ENCODE data around the gene COA1. TPM values are rescaled to one million over a fixed set of nuclear protein-coding genes. Genes with fewer than 3 reads are reported as not detected.
A peak's percentile ranks its signal among the peaks of the same experiment; 100 is the strongest.

Gene COA1
- total RNA-seq, 1 experiment from 2014 or later = 151 TPM

DNA sequence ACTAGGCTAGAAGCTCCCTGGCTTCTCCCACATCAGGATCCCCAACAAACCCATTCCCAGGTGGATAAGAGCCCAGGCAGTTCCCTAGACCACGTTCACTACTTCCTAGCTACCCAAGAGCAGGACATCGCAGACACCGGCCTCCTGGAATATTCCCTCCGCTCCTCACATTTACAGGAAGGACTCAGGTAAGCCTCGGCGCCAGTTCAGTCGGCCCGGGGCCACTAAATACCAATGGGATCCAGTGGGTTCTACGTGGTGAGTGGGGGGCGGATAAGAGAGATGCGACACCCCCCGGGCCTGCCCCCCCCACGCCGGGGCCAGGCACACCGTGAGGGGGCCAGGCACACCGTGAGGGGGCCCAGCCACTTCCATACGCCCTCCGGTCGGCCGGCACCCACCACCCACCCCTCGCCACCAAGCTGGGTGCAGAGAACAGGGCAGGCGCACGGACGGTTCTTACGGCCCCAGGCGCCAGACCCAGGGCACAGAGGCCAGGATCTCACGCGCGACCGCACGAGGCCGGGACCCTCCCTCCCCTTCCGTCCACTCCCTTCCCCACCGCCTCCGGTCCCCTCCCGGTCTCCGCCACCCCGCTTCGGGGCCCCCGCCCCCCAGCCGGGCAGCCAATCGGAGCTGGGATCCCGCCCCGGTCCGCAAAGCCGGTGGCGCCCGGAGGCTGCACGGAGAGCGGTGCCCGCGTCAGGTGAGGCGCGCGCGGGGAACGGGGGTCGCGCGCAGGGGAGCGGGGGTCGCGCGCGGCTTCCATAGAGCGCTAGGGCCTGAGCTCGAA, 28.9 kb upstream of the COA1 start, which contains the start of gene BLVRA:
Gene BLVRA, plus strand, starts transcription at position 652 of the 793 bp plus-strand sequence. CDS start 12,479 bp downstream, outside the sequence.
- Histone ChIP-seq H3K4me3 (peak within 1 kb of the TSS; percentile 85), H3K27ac (no peak within 1 kb of the TSS), H3K36me3 (ENCODE audit: low read depth) (no peaks in the 10 kb centered on the region), H3K4me2 (peak within 1 kb of the TSS; percentile 93), H3K79me2 (ENCODE audit: low read depth) (peaks cover 27% of the 10 kb centered on the region), H3K4me1 (replicated peaks; ENCODE audit: insufficient read depth) (peaks cover 78% of the 10 kb centered on the region), H3K9me2 (ENCODE audit: insufficient read depth) (no peaks in the 10 kb centered on the region), H4K20me1 (ENCODE audit: insufficient read depth) (no peaks in the 10 kb centered on the region), H3K9me3 (ENCODE audit: insufficient read depth, low read depth) (no peaks in the 10 kb centered on the region), H3F3A (ENCODE audit: insufficient read depth, low read depth) (peaks cover 54% of the 10 kb centered on the region), H2AFZ (peak within 1 kb of the TSS; percentile 92), H3K27me3 (ENCODE audit: insufficient read depth, low read depth) (no peaks in the 10 kb centered on the region)
- intact Hi-C loops (cut with micrococcal nuclease; ENCODE audit: unreplicated experiment) = loop anchor here (2.0 kb wide), 1 partner anchor 21 kb away; no protein-coding TSS in a partner anchor
- peak; percentile 28 to 69 for DNase-seq
- TF ChIP-seq EZH2 (IDR thresholded peaks at IDR 0.05; ENCODE audit: low read depth) = no peak
- TF ChIP-seq, protein P1, sequence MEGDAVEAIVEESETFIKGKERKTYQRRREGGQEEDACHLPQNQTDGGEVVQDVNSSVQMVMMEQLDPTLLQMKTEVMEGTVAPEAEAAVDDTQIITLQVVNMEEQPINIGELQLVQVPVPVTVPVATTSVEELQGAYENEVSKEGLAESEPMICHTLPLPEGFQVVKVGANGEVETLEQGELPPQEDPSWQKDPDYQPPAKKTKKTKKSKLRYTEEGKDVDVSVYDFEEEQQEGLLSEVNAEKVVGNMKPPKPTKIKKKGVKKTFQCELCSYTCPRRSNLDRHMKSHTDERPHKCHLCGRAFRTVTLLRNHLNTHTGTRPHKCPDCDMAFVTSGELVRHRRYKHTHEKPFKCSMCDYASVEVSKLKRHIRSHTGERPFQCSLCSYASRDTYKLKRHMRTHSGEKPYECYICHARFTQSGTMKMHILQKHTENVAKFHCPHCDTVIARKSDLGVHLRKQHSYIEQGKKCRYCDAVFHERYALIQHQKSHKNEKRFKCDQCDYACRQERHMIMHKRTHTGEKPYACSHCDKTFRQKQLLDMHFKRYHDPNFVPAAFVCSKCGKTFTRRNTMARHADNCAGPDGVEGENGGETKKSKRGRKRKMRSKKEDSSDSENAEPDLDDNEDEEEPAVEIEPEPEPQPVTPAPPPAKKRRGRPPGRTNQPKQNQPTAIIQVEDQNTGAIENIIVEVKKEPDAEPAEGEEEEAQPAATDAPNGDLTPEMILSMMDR (conservative IDR thresholded peaks at IDR 0.05) = no peak
- CTCF ChIA-PET = interaction anchor here (0.8 kb wide), 1 partner anchor 65 kb away, joined by 4 read pairs; no protein-coding TSS in a partner anchor
- POLR2A ChIA-PET (ENCODE audit: unreplicated experiment) = interaction anchor here (0.6 kb wide), 2 partner anchors 111 to 274 kb away, joined by 4 to 5 read pairs; partner anchors contain the start of gene MRPS24
- BruUV-seq (replicated peaks) = no TSS peak

DNA sequence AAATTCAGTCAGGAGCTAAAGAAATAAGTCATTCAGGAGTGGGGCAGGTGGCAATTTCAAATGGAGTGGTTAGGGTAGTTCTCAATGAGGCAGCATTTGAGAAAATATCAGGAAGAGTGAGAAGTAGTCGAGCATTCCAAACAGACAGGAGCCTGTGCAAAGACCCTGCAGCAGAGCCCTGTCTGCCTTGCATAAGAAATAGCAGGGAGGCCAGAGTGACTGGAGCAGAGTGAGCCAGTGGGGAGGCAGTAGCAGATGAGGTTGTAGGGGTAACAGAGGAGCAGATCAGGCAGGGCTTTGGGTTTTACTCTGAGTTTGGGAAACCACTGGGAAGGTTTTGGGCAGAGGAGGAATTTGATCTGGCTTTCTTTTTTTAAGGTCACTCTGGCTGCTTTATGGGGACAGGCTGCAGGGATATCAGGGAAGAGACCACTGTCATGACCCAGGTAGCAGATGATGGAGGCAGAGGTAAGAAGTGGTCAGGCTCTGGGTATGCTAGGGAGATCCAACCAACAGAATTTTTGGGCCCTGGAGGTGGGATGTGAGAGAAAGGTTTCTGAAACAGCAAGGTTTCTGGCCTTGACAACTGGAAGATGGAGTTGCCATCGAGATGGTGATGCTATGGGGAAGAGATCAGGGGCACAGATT, 27.9 kb upstream of the COA1 start:
- Histone ChIP-seq H3K27me3 (ENCODE audit: insufficient read depth, low read depth) (no peaks in the 10 kb centered on the region), H3K4me2 (peak overlapping the region; percentile 6), H3K4me3 (no peak overlapping the region), H3F3A (ENCODE audit: insufficient read depth, low read depth) (peaks cover 43% of the 10 kb centered on the region), H3K79me2 (ENCODE audit: low read depth) (peaks cover 20% of the 10 kb centered on the region), H2AFZ (no peak overlapping the region), H3K36me3 (ENCODE audit: low read depth) (no peaks in the 10 kb centered on the region), H3K4me1 (replicated peaks; ENCODE audit: insufficient read depth) (peaks cover 72% of the 10 kb centered on the region), H4K20me1 (ENCODE audit: insufficient read depth) (no peaks in the 10 kb centered on the region), H3K27ac (no peak overlapping the region), H3K9me3 (ENCODE audit: insufficient read depth, low read depth) (no peaks in the 10 kb centered on the region), H3K9me2 (ENCODE audit: insufficient read depth) (no peaks in the 10 kb centered on the region)
- no peak for DNase-seq
- CTCF ChIA-PET = interaction anchor here (0.6 to 0.9 kb wide), 2 partner anchors 35 to 174 kb away, joined by 3 to 11 read pairs; partner anchors contain the start of gene STK17A
- intact Hi-C loops (cut with micrococcal nuclease; ENCODE audit: unreplicated experiment) = loop anchor here (2.0 kb wide), 1 partner anchor 28 kb away; the partner anchor contains the start of gene COA1
- POLR2A ChIA-PET (ENCODE audit: unreplicated experiment) = no interaction called here
- no TSS peak for BruUV-seq (replicated peaks)
- TF ChIP-seq EZH2 (IDR thresholded peaks at IDR 0.05; ENCODE audit: low read depth) = no peak
- TF ChIP-seq, protein P1 (conservative IDR thresholded peaks at IDR 0.05) = no peak

DNA sequence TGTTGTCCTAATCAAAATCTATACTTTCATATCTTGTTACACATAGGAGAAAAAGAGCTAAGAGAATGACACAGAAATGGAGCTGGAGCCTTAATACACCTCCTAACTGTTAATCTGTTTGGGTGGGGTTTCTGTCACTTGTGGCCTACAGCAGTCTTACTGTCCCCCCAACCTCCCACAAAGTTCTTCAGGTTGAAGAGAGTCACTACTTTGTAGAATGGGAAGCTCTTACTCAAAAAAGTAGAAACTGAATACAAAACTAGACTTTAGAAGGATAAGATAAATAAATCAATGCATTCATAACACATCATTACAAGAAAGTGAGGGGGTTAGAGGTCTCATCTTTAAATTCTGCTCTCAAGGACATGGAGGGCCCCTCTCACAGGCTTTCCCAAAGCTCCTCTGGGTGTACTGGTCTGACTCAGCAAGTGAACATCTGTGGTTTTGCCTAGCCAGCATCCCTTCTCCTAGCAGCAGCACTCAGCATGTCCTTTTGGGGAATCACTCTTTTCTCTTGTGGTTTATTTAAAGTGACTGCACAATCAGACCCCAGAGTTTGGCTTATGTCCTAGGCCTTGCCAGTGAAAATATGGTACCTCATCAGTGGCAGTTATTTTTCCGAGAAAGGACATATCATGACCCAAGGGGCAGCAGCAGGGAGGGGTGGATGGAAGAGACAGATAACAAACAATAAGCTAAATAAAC, 27.2 kb upstream of the COA1 start:
- H3K27me3 ChIP-seq (ENCODE audit: insufficient read depth, low read depth) = no peaks in the 10 kb centered on the region
- peak overlapping the region; percentile 6 for H3K4me2 ChIP-seq
- no peaks in the 10 kb centered on the region for H3K36me3 ChIP-seq (ENCODE audit: low read depth)
- POLR2A ChIA-PET (ENCODE audit: unreplicated experiment) = interaction anchor here (0.6 to 0.7 kb wide), 2 partner anchors 82 to 135 kb away, joined by 3 to 5 read pairs; no protein-coding TSS in a partner anchor
- H2AFZ ChIP-seq = no peak overlapping the region
- CTCF ChIA-PET = interaction anchor here (0.6 to 0.9 kb wide), 3 partner anchors 34 to 174 kb away, joined by 3 to 11 read pairs (median 3); partner anchors contain the start of gene STK17A
- H3K79me2 ChIP-seq (ENCODE audit: low read depth) = peaks cover 20% of the 10 kb centered on the region
- H3K4me1 ChIP-seq (replicated peaks; ENCODE audit: insufficient read depth) = peaks cover 66% of the 10 kb centered on the region
- H3F3A ChIP-seq (ENCODE audit: insufficient read depth, low read depth) = peaks cover 37% of the 10 kb centered on the region
- H3K27ac ChIP-seq = no peak overlapping the region
- no peak overlapping the region for H3K4me3 ChIP-seq
- no TSS peak for BruUV-seq (replicated peaks)
- TF ChIP-seq, protein P1 (conservative IDR thresholded peaks at IDR 0.05) = no peak
- no peak for TF ChIP-seq EZH2 (IDR thresholded peaks at IDR 0.05; ENCODE audit: low read depth)
- H3K9me3 ChIP-seq (ENCODE audit: insufficient read depth, low read depth) = no peaks in the 10 kb centered on the region
- H3K9me2 ChIP-seq (ENCODE audit: insufficient read depth) = no peaks in the 10 kb centered on the region
- H4K20me1 ChIP-seq (ENCODE audit: insufficient read depth) = no peaks in the 10 kb centered on the region
- DNase-seq = peak in 1 of 2 experiments; percentile 54
- intact Hi-C loops (cut with micrococcal nuclease; ENCODE audit: unreplicated experiment) = loop anchor here (2.0 kb wide), 1 partner anchor 28 kb away; the partner anchor contains the start of gene COA1
